Cardiac muscle cell (in vitro differentiated cells and primary cell): ENCODE data around the gene PSTPIP2. TPM values are rescaled to one million over a fixed set of nuclear protein-coding genes. Genes with fewer than 3 reads are reported as not detected.

Experiments
- DNase-seq, 2 donors: peaks; one replicate each; pipeline versions ENCODE4 v3.0.0 to v3.0.0-alpha.2; 2010 to 2017; ENCODE audit warnings: low read depth in 1 of 2, low spot score in 1 of 2
- H3K27ac ChIP-seq: fragments of 200-600 bp; sonication (generic); 2 replicates; pipeline ENCODE4 v1.5.1; 2016
- H3K27me3 ChIP-seq: fragments of 200-600 bp; sonication (generic); 2 replicates; pipeline ENCODE4 v1.6.0; 2016; ENCODE audit warnings: control low read depth
- H3K36me3 ChIP-seq: fragments of 200-600 bp; sonication (generic); 2 replicates; pipeline ENCODE4 v1.5.1; 2016; ENCODE audit warnings: control low read depth
- H3K4me1 ChIP-seq: fragments of 200-600 bp; sonication (generic); 2 replicates; pipeline ENCODE4 v1.8.1; 2017; ENCODE audit warnings: low read depth, mild to moderate bottlenecking, mixed run types
- H3K4me3 ChIP-seq: fragments of 200-600 bp; sonication (generic); 2 replicates; pipeline ENCODE4 v1.5.1; 2016; ENCODE audit warnings: mild to moderate bottlenecking
- H3K9me3 ChIP-seq: fragments of 200-600 bp; sonication (generic); 2 replicates; pipeline ENCODE4 v1.5.1; 2017; ENCODE audit warnings: low read depth, mild to moderate bottlenecking, control low read depth
- CTCF ChIP-seq: IDR thresholded peaks from 2 replicates; pipeline ENCODE4 v1.5.1; 2012; ENCODE audit warnings: low read depth, mild to moderate bottlenecking, low read length
- polyA plus RNA-seq: library from polyadenylated mRNA; unstranded; fragments of >200 nt; fragmentation: Nextera tagmentation; extraction: Ambion mirVana; gene quantifications from 2 replicates; pipeline ENCODE4 v1.2.1, GENCODE V29; 2016
- total RNA-seq: library from RNA; depleted of rRNA; stranded (reverse); fragments of >200 nt; gene quantifications from 2 replicates; pipeline ENCODE4 v1.2.3, GENCODE V29; 2016

The PSTPIP2 gene
- total and polyA plus RNA-seq, 2 experiments from 2014 or later, result 4.6 to 4.7 TPM

GRCh38 chr18:46040747-46041104 lies 31.3 kb downstream of the PSTPIP2 start:
- Histone ChIP-seq H3K27ac (no peak overlapping the region), H3K4me1 (no peaks in the 10 kb centered on the region), H3K27me3 (no peaks in the 10 kb centered on the region), H3K9me3 (no peaks in the 10 kb centered on the region), H3K36me3 (no peaks in the 10 kb centered on the region), H3K4me3 (no peak overlapping the region)
- no peak for TF ChIP-seq CTCF
- no peak for DNase-seq

GRCh38 chr18:46040033-46040746 lies 31.9 kb downstream of the PSTPIP2 start:
- H3K9me3 ChIP-seq, result no peaks in the 10 kb centered on the region
- H3K36me3 ChIP-seq, result no peaks in the 10 kb centered on the region
- H3K27me3 ChIP-seq, result no peaks in the 10 kb centered on the region
- H3K4me3 ChIP-seq, result no peak overlapping the region
- no peaks in the 10 kb centered on the region for H3K4me1 ChIP-seq
- no peak for DNase-seq
- H3K27ac ChIP-seq, result no peak overlapping the region
- no peak for TF ChIP-seq CTCF

- Histone ChIP-seq H3K9me3 (no peaks in the 10 kb centered on the region), H3K4me1 (no peaks in the 10 kb centered on the region), H3K27ac (no peak overlapping the region), H3K4me3 (no peak overlapping the region), H3K27me3 (no peaks in the 10 kb centered on the region), H3K36me3 (no peaks in the 10 kb centered on the region)
- DNase-seq, result no peak
- TF ChIP-seq CTCF, result no peak
These were observed 34.4 kb downstream of the PSTPIP2 start for GRCh38 chr18:46037512-46038305.

GRCh38 chr18:46035696-46036680 lies 36.1 kb downstream of the PSTPIP2 start:
- TF ChIP-seq CTCF, result no peak
- DNase-seq, result peak in 1 of 2 donors; percentile 57
- no peak overlapping the region for H3K4me3 ChIP-seq

GRCh38 chr18:46034230-46034629 lies 37.8 kb downstream of the PSTPIP2 start:
- peaks cover 7% of the 10 kb centered on the region for H3K27me3 ChIP-seq

More at GRCh38 chr18:46035696-46036680, 36.1 kb downstream of the PSTPIP2 start:
- Histone ChIP-seq H3K9me3 (no peaks in the 10 kb centered on the region), H3K27me3 (no peaks in the 10 kb centered on the region), H3K36me3 (no peaks in the 10 kb centered on the region), H3K27ac (no peak overlapping the region), H3K4me1 (no peaks in the 10 kb centered on the region)

More at GRCh38 chr18:46034230-46034629, 37.8 kb downstream of the PSTPIP2 start:
- Histone ChIP-seq H3K9me3 (no peaks in the 10 kb centered on the region), H3K36me3 (no peaks in the 10 kb centered on the region), H3K27ac (no peak overlapping the region), H3K4me3 (no peak overlapping the region), H3K4me1 (no peaks in the 10 kb centered on the region)
- DNase-seq, result peak in 1 of 2 donors; percentile 72
- TF ChIP-seq CTCF, result no peak
